Inflammatory macrophage treated with lipopolysaccharide for 4 hours (primary cell): Measurements from ENCODE around the gene ARID3B.
"Not testable (repeated sequence)": the region's sequence is repeated elsewhere in the genome, so short reads cannot be mapped to it uniquely, and the experiment has no call there.

Experiments used
- DNase-seq: peaks from one replicate; pipeline ENCODE4 v3.0.0-alpha.2; 2020

Gene ARID3B

DNA sequence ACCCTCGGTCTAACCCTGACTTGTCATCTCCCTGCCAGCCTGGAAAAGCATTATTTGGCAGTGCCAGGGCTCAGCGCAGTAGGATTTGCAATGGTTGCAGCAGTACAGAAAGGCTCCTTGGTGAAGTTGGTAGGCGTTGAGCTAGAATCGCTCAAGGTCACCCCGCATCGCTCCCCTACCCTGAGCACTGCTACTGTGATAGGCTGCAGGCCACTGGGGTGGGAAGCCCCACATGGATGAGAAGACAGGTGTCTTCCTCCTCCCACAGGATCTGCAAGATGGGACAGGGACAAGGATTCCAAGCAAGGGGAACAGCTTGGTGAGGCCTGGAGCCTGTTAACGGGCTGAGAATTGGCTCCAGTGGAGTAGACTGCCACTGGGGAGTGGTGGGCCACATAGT is 85.3 kb downstream of the ARID3B start:
- DNase-seq, result no peak

GRCh38 chr15:74626752-74627692 is 86.0 kb downstream of the ARID3B start:
- DNase-seq, result peak; percentile 34

GRCh38 chr15:74627766-74628165 is 86.7 kb downstream of the ARID3B start:
- DNase-seq, result no peak

GRCh38 chr15:74628199-74628598 is 87.2 kb downstream of the ARID3B start:
- DNase-seq, result no peak

- no peak for DNase-seq
These were observed 87.9 kb downstream of the ARID3B start for GRCh38 chr15:74628949-74629348.

DNA sequence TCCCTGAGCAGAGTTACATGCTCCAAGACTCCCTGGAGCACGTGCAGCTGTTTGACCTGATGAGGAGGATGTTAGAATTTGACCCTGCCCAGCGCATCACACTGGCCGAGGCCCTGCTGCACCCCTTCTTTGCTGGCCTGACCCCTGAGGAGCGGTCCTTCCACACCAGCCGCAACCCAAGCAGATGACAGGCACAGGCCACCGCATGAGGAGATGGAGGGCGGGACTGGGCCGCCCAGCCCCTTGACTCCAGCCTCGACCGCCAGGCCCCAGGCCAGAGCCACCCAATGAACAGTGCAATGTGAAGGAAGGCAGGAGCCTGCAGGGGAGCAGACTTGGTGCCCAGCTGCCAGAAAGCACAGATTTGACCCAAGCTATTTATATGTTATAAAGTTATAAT is 88.7 kb downstream of the ARID3B start:
- not testable (repeated sequence) for DNase-seq

- DNase-seq, result no peak
These were observed 89.5 kb downstream of the ARID3B start for GRCh38 chr15:74630284-74631086.

- no peak for DNase-seq
These were observed 90.0 kb downstream of the ARID3B start for GRCh38 chr15:74631087-74631385.

- DNase-seq, result no peak
These were observed 90.4 kb downstream of the ARID3B start for GRCh38 chr15:74631408-74631807.

DNA sequence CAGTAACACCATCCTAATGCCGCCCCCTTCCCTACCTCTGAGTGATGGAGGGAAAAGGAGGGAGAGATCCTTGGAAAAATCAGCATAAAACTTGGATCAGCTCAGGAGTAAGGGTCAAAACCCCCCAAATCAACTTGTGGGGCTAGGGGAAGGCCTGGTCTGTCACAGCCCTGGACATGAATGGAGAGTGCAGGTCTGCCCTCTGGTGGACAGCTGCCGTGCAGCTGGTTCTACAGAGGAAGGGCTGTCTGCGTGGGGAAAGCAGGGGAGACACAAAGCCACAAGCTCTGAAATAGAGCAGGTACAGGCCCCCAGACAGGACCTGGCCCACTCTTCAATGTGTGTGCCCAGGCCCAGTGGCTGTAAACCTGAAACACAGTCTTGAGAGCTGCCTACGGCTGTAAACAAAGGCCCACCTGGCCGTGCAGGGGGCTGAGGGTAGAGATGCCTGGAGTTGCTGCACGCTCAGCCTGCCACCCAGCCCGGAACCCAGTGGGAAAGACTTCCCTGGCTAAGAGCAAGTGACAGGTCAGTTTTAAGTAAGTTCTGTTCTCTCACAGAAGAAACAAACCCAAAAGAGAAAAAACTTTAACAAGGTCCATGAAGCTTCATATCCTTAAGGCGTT is 91.0 kb downstream of the ARID3B start:
- peak; percentile 51 for DNase-seq

- DNase-seq, result no peak
These were observed 91.6 kb downstream of the ARID3B start for GRCh38 chr15:74632601-74633000.

- DNase-seq, result no peak
These were observed 92.8 kb downstream of the ARID3B start for GRCh38 chr15:74633781-74634180.

- DNase-seq, result peak; percentile 62
These were observed 94.2 kb downstream of the ARID3B start for GRCh38 chr15:74635228-74635627.

DNA sequence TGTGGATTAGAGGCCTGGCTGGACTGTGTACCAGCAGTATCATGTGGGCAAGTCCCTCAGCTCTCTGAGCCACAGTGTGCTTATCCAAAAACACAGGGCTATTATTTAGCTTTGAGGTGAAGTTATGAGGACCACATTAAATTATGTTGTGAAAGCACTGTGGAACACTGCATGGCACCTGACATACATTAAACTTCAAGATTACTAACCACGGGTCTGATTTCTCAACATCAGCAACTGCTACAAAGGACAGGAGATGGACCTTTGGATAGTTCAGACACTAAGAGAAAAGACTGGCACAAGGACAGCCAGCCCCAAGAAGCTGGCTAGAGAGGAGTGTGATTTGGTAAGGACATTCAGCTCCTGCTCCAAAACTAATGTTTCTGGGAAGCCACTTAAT is 96.0 kb downstream of the ARID3B start:
- DNase-seq, result no peak

DNA sequence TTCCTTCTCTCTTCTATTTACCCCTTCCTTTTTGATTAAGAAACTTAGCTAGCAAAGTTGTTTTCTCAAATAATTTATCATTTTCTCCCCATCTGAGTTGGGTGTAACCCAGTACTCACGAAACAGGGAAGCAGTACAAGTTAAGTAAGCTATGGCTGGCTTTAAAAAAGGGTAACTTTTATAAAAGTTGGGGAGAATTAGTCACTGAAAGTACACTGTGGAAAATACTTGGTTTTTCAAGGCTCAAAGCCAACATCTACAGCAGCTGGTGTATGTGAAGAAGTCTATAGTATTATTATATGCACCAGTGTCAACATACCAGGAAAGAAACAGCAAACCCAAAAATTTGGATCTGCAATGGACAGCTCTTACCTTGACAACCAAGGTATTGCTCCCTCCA is 100.1 kb downstream of the ARID3B start:
- DNase-seq, result no peak

GRCh38 chr15:74642348-74642733 is 101.3 kb downstream of the ARID3B start:
- no peak for DNase-seq

DNA sequence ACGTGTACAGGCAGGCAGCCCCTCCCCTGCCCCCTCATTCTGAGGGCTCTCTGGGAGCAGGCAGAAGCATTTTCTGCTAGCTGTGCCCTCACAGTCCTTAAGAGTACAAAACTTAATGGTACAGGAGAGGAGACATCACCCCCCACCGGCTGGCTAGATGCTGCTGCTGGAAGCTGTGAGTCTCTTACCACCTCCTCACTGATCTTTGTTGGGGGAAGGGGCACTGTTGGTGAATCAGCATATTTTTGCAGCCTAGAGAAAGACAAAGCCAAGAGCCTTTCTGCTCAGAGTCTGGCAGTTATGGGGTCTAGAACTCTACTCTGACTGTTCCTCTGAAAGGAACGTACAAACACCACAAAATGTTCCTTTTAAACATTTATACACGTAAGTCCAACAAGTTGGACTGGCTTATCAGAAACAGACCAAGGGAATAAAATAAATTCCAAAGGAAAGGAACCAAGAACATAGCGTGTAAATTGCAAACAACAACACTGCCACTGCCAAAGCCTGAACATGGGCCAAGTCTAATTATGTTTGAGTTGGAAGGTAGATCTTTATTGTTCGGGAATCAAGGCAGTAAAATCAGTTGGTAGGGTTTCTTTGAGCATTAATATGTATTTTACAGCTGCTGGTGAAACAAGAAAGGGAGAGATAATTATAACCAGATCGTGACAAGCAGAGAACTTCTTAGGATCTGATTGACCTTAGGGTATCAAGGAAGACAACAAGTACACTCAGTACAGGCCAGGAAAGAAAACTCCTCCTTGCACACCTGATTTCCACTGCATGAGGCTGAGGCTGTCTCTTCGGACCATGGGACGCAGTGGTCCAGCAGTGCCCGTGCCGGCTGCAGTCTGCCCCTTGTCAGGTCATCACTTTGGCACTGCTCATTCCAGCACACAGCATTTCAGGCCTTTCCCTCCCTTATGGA is 102.0 kb downstream of the ARID3B start:
- DNase-seq, result no peak

DNA sequence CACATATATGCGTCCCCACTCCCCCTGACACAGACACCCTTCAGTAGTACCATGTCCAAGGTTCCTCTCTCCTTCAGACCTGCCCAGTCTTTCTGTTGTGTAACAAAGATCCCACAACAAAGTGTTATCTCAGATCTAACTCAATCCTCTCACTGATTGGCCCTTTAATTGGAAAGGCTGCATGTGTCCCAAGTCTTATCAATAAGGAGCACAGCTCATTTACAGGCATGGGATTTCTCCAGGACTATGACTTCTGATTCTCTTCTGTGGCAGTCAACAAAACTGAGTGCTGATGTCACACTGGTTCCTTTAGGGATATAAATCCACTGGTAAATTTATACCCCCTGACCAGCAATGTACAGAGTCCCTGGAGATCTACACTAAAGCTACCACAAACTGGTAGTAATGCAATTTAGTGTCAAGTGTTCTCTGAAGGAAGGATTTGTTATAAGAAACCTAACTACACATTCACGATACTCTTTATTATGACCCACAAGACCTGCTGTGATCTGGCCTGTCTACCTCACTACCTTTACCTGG is 102.7 kb downstream of the ARID3B start:
- no peak for DNase-seq

GRCh38 chr15:74646480-74646879 is 105.5 kb downstream of the ARID3B start:
- no peak for DNase-seq
